Ammon's horn (tissue), 1 donor: ENCODE results near the gene SPTLC2.
A peak's percentile ranks its signal among the peaks of the same experiment; 100 is the strongest.

ENCODE experiments used
- DNase-seq: peaks from one replicate; pipeline ENCODE4 v3.0.0-alpha.2; 2016; ENCODE audit warnings: low spot score

SPTLC2 gene

GRCh38 chr14:77469539-77469938 is 146.9 kb downstream of the SPTLC2 start:
- no peak for DNase-seq

GRCh38 chr14:77469067-77469505 is 147.4 kb downstream of the SPTLC2 start:
- no peak for DNase-seq

- no peak for DNase-seq
Measured at GRCh38 chr14:77467801-77468200, 148.6 kb downstream of the SPTLC2 start.

- DNase-seq: peak; percentile 84
Measured at GRCh38 chr14:77459072-77459723, 157.2 kb downstream of the SPTLC2 start.

GRCh38 chr14:77458249-77458950 is 158.0 kb downstream of the SPTLC2 start:
- DNase-seq: peak; percentile 33

- DNase-seq: peak; percentile 100
Measured at GRCh38 chr14:77457522-77458248, 158.8 kb downstream of the SPTLC2 start, which contains the start of the genes AHSA1 and VIPAS39. AHSA1 (plus strand) TSS chr14:77458093; CDS start chr14:77458190, 97 bp downstream. VIPAS39 (minus strand) TSS chr14:77457601; CDS start chr14:77454102, 3,499 bp downstream.

- DNase-seq: no peak
Measured at GRCh38 chr14:77457115-77457521, 159.3 kb downstream of the SPTLC2 start.
